ENCODE results near the gene NCOA3.

NCOA3 gene

GRCh38 chr20:47561180-47561579 lies 59.5 kb downstream of the NCOA3 start:
- H3K9me3 ChIP-seq: no peaks in the 10 kb centered on the region
- H3K27me3 ChIP-seq: no peaks in the 10 kb centered on the region
- no peak for TF ChIP-seq Cebpa-rat (IDR thresholded peaks at IDR 0.05)
- H3K4me3 ChIP-seq: no peak overlapping the region
- no peak overlapping the region for H3K4me2 ChIP-seq
- H3K9ac ChIP-seq: no peak overlapping the region
- peaks cover 15% of the 10 kb centered on the region for H3K4me1 ChIP-seq
- peaks cover 3% of the 10 kb centered on the region; the same call in 1 of the 2 replicates for H3K36me3 ChIP-seq
- peaks cover 92% of the 10 kb centered on the region for H4K20me1 ChIP-seq
- H3K27ac ChIP-seq: no peak overlapping the region

- H3K36me3 ChIP-seq: peaks cover 9% of the 10 kb centered on the region; the same call in 1 of the 2 replicates
- peaks cover 91% of the 10 kb centered on the region for H4K20me1 ChIP-seq
- H3K4me1 ChIP-seq: peaks cover 15% of the 10 kb centered on the region
- no peak overlapping the region for H3K9ac ChIP-seq
- H3K4me3 ChIP-seq: no peak overlapping the region
- H3K4me2 ChIP-seq: no peak overlapping the region
- H3K27me3 ChIP-seq: no peaks in the 10 kb centered on the region
- no peaks in the 10 kb centered on the region for H3K9me3 ChIP-seq
- H3K27ac ChIP-seq: no peak overlapping the region
- TF ChIP-seq Cebpa-rat (IDR thresholded peaks at IDR 0.05): no peak
These were observed 60.2 kb downstream of the NCOA3 start for GRCh38 chr20:47561603-47562583.

GRCh38 chr20:47566269-47566668 lies 64.6 kb downstream of the NCOA3 start:
- H3K4me1 ChIP-seq: peaks cover 23% of the 10 kb centered on the region
- no peak overlapping the region for H3K27ac ChIP-seq
- no peak for TF ChIP-seq Cebpa-rat (IDR thresholded peaks at IDR 0.05)
- H3K27me3 ChIP-seq: no peaks in the 10 kb centered on the region
- no peak overlapping the region for H3K9ac ChIP-seq
- no peak overlapping the region for H3K4me3 ChIP-seq
- H3K36me3 ChIP-seq: peaks cover 48% of the 10 kb centered on the region
- peaks cover 56% of the 10 kb centered on the region for H4K20me1 ChIP-seq
- H3K9me3 ChIP-seq: peaks cover 27% of the 10 kb centered on the region
- no peak overlapping the region for H3K4me2 ChIP-seq

GRCh38 chr20:47568019-47568418 lies 66.3 kb downstream of the NCOA3 start:
- Histone ChIP-seq H4K20me1 (peaks cover 43% of the 10 kb centered on the region), H3K36me3 (peaks cover 61% of the 10 kb centered on the region), H3K27ac (no peak overlapping the region), H3K9ac (no peak overlapping the region), H3K4me2 (peak overlapping the region; percentile 26; the same call in 1 of the 2 replicates), H3K9me3 (peaks cover 42% of the 10 kb centered on the region), H3K4me1 (peaks cover 23% of the 10 kb centered on the region), H3K4me3 (no peak overlapping the region), H3K27me3 (no peaks in the 10 kb centered on the region)
- TF ChIP-seq Cebpa-rat (IDR thresholded peaks at IDR 0.05): no peak

- Histone ChIP-seq H3K36me3 (peaks cover 61% of the 10 kb centered on the region), H3K4me2 (no peak overlapping the region), H3K27ac (no peak overlapping the region), H3K27me3 (no peaks in the 10 kb centered on the region), H3K9ac (no peak overlapping the region), H3K4me1 (peaks cover 29% of the 10 kb centered on the region), H3K9me3 (peaks cover 42% of the 10 kb centered on the region), H4K20me1 (peaks cover 40% of the 10 kb centered on the region), H3K4me3 (no peak overlapping the region)
- no peak for TF ChIP-seq Cebpa-rat (IDR thresholded peaks at IDR 0.05)
These were observed 67.2 kb downstream of the NCOA3 start for GRCh38 chr20:47568837-47569410.

- Histone ChIP-seq H3K9me3 (peaks cover 42% of the 10 kb centered on the region), H3K27ac (no peak overlapping the region), H3K4me2 (no peak overlapping the region), H3K27me3 (no peaks in the 10 kb centered on the region), H3K4me3 (no peak overlapping the region), H4K20me1 (peaks cover 21% of the 10 kb centered on the region; the same call in 1 of the 2 replicates), H3K36me3 (peaks cover 55% of the 10 kb centered on the region), H3K4me1 (peaks cover 39% of the 10 kb centered on the region), H3K9ac (no peak overlapping the region)
- no peak for TF ChIP-seq Cebpa-rat (IDR thresholded peaks at IDR 0.05)
These were observed 69.7 kb downstream of the NCOA3 start for GRCh38 chr20:47571426-47571825.

GRCh38 chr20:47572105-47572729 lies 70.5 kb downstream of the NCOA3 start:
- Histone ChIP-seq H3K4me3 (no peak overlapping the region), H3K9me3 (peaks cover 42% of the 10 kb centered on the region), H3K27me3 (no peaks in the 10 kb centered on the region), H4K20me1 (0 out of 2 replicates have a peak, but pooled peaks cover 18% of the 10 kb centered on the region), H3K27ac (no peak overlapping the region), H3K36me3 (peaks cover 52% of the 10 kb centered on the region), H3K9ac (no peak overlapping the region), H3K4me2 (no peak overlapping the region), H3K4me1 (peaks cover 47% of the 10 kb centered on the region)
- no peak for TF ChIP-seq Cebpa-rat (IDR thresholded peaks at IDR 0.05)

GRCh38 chr20:47573559-47573958 lies 71.9 kb downstream of the NCOA3 start:
- no peak for TF ChIP-seq Cebpa-rat (IDR thresholded peaks at IDR 0.05)
- Histone ChIP-seq H3K27me3 (no peaks in the 10 kb centered on the region), H3K27ac (no peak overlapping the region), H4K20me1 (0 out of 2 replicates have a peak, but pooled peaks cover 15% of the 10 kb centered on the region), H3K4me1 (peaks cover 46% of the 10 kb centered on the region), H3K9ac (no peak overlapping the region), H3K9me3 (peaks cover 42% of the 10 kb centered on the region), H3K4me3 (no peak overlapping the region), H3K36me3 (peaks cover 39% of the 10 kb centered on the region), H3K4me2 (peak overlapping the region; percentile 1; the same call in 1 of the 2 replicates)

- Histone ChIP-seq H3K9ac (no peak overlapping the region), H3K4me1 (peaks cover 46% of the 10 kb centered on the region), H3K9me3 (peaks cover 30% of the 10 kb centered on the region), H3K36me3 (peaks cover 31% of the 10 kb centered on the region), H3K27ac (peak overlapping the region; percentile 18; the same call in 1 of the 2 replicates), H4K20me1 (0 out of 2 replicates have a peak, but pooled peaks cover 11% of the 10 kb centered on the region), H3K4me2 (peak overlapping the region; percentile 64), H3K27me3 (no peaks in the 10 kb centered on the region), H3K4me3 (no peak overlapping the region)
- no peak for TF ChIP-seq Cebpa-rat (IDR thresholded peaks at IDR 0.05)
These were observed 73.1 kb downstream of the NCOA3 start for GRCh38 chr20:47574616-47575364.
